ENCODE measurements around the gene OTP. TPM values are rescaled to one million over a fixed set of nuclear protein-coding genes. Genes with fewer than 3 reads are reported as not detected.

The OTP gene
- total and polyA plus RNA-seq, 10 of the 15 experiments (the other 5 are each of a cell fraction or from before 2014, with no cell fraction given), result 0.31 to 8.8 (median 2.4) TPM

DNA sequence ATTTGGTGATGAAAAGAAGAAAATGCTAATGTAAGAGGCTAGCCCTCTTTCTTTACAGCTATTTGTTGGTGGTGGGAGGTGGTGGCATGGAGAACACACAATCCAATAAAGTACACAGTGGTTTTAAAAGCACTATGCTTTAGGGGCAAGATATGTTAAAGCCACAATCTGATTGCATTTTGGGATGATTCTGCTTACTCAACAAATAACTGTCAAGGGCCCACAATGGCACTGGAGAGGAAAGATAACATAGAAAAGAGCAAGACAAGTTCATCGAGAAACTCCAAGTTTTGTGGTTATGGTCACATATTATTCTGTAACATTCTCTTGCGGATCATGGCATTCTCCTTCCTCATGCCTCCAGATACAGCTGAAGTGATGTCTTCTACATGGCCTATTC lies 38.8 kb downstream of the OTP start:
- ATAC-seq (no peak), DNase-seq (ENCODE audit: low read depth, low spot score) (no peak), FAIRE-seq (no peak)
- H3K36me3 ChIP-seq (ENCODE audit: control insufficient read depth in 2 of 2, insufficient read depth in 2 of 2, low read length in 1 of 2), result no peaks in the 10 kb centered on the region
- no peak overlapping the region for H3K4me2 ChIP-seq (ENCODE audit: control insufficient read depth, insufficient read depth)
- no peak overlapping the region for H3K9ac ChIP-seq (ENCODE audit: control insufficient read depth, insufficient read depth, low read length)
- ChIA-PET SMC1A (ENCODE audit: uncharacterized antibody, unreplicated experiment) (interaction anchor here (1.0 to 1.6 kb wide), 3 partner anchors 9 to 21 kb away, joined by 3 to 5 read pairs (median 4); no protein-coding TSS in a partner anchor), RAD21 (ENCODE audit: unreplicated experiment) (interaction anchor here (1.1 to 2.5 kb wide), 2 partner anchors 9 to 31 kb away, joined by 4 to 8 read pairs; no protein-coding TSS in a partner anchor), CTCF (interaction anchor here (1.3 kb wide), 1 partner anchor 10 kb away, joined by 4 read pairs; no protein-coding TSS in a partner anchor), POLR2A (interaction anchor here (0.6 to 1.5 kb wide), 2 partner anchors 33 to 343 kb away, joined by 3 to 4 read pairs; no protein-coding TSS in a partner anchor)
- no peaks in the 10 kb centered on the region; a peak in 1 of 4 replicates for H3K27me3 ChIP-seq (replicated peaks in 1 of 2; ENCODE audit: control insufficient read depth in 2 of 2, insufficient read depth in 2 of 2, low read length in 1 of 2)
- intact Hi-C loops (cut with micrococcal nuclease; ENCODE audit: unreplicated experiment) (no loop called here), in situ Hi-C loops (cut with MboI) (no loop called here)
- no peaks in the 10 kb centered on the region for H3K79me2 ChIP-seq (ENCODE audit: control insufficient read depth, insufficient read depth, low read length)
- no TSS peak for BruUV-seq (replicated peaks)
- no peaks in the 10 kb centered on the region for H3K4me1 ChIP-seq (ENCODE audit: control insufficient read depth, insufficient read depth, low read length)
- H4K20me1 ChIP-seq (ENCODE audit: control insufficient read depth, insufficient read depth), result no peaks in the 10 kb centered on the region
- no peak overlapping the region for H2AFZ ChIP-seq (ENCODE audit: control insufficient read depth, low read depth, low read length)
- 93% methylated on average over 2 of the region's 2 CpGs for WGBS (ENCODE audit: insufficient coverage, insufficient replicate concordance, low lambda C conversion rate, missing lambda C conversion rate)
- no peaks in the 10 kb centered on the region for H3K9me3 ChIP-seq (replicated peaks; ENCODE audit: control insufficient read depth, insufficient read depth, low read length)
- no peak overlapping the region for H3K27ac ChIP-seq (ENCODE audit: control insufficient read depth, insufficient read depth)
- no peak overlapping the region for H3K4me3 ChIP-seq
- no peak for TF ChIP-seq CHD1 (IDR thresholded peaks at IDR 0.05; ENCODE audit: low read depth, low read length)
- no peak for TF ChIP-seq PRDM15 (CRISPR knock-in tag; IDR thresholded peaks at IDR 0.05)
- TF ChIP-seq TAF1 (IDR thresholded peaks at IDR 0.05; ENCODE audit: borderline replicate concordance, low read depth, low read length), result no peak
- no peak for TF ChIP-seq KLF5 (IDR thresholded peaks at IDR 0.05; ENCODE audit: partially characterized antibody)
- no peak for TF ChIP-seq CBX3 (IDR thresholded peaks at IDR 0.05; ENCODE audit: borderline replicate concordance, low read depth)
- no peak for TF ChIP-seq ZNF24 (IDR thresholded peaks at IDR 0.05)
- TF ChIP-seq, protein P1, sequence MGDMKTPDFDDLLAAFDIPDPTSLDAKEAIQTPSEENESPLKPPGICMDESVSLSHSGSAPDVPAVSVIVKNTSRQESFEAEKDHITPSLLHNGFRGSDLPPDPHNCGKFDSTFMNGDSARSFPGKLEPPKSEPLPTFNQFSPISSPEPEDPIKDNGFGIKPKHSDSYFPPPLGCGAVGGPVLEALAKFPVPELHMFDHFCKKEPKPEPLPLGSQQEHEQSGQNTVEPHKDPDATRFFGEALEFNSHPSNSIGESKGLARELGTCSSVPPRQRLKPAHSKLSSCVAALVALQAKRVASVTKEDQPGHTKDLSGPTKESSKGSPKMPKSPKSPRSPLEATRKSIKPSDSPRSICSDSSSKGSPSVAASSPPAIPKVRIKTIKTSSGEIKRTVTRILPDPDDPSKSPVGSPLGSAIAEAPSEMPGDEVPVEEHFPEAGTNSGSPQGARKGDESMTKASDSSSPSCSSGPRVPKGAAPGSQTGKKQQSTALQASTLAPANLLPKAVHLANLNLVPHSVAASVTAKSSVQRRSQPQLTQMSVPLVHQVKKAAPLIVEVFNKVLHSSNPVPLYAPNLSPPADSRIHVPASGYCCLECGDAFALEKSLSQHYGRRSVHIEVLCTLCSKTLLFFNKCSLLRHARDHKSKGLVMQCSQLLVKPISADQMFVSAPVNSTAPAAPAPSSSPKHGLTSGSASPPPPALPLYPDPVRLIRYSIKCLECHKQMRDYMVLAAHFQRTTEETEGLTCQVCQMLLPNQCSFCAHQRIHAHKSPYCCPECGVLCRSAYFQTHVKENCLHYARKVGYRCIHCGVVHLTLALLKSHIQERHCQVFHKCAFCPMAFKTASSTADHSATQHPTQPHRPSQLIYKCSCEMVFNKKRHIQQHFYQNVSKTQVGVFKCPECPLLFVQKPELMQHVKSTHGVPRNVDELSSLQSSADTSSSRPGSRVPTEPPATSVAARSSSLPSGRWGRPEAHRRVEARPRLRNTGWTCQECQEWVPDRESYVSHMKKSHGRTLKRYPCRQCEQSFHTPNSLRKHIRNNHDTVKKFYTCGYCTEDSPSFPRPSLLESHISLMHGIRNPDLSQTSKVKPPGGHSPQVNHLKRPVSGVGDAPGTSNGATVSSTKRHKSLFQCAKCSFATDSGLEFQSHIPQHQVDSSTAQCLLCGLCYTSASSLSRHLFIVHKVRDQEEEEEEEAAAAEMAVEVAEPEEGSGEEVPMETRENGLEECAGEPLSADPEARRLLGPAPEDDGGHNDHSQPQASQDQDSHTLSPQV (IDR thresholded peaks at IDR 0.05), result no peak
- no peak for TF ChIP-seq ESRRA (IDR thresholded peaks at IDR 0.05; ENCODE audit: low read length)
- TF ChIP-seq, protein P2, sequence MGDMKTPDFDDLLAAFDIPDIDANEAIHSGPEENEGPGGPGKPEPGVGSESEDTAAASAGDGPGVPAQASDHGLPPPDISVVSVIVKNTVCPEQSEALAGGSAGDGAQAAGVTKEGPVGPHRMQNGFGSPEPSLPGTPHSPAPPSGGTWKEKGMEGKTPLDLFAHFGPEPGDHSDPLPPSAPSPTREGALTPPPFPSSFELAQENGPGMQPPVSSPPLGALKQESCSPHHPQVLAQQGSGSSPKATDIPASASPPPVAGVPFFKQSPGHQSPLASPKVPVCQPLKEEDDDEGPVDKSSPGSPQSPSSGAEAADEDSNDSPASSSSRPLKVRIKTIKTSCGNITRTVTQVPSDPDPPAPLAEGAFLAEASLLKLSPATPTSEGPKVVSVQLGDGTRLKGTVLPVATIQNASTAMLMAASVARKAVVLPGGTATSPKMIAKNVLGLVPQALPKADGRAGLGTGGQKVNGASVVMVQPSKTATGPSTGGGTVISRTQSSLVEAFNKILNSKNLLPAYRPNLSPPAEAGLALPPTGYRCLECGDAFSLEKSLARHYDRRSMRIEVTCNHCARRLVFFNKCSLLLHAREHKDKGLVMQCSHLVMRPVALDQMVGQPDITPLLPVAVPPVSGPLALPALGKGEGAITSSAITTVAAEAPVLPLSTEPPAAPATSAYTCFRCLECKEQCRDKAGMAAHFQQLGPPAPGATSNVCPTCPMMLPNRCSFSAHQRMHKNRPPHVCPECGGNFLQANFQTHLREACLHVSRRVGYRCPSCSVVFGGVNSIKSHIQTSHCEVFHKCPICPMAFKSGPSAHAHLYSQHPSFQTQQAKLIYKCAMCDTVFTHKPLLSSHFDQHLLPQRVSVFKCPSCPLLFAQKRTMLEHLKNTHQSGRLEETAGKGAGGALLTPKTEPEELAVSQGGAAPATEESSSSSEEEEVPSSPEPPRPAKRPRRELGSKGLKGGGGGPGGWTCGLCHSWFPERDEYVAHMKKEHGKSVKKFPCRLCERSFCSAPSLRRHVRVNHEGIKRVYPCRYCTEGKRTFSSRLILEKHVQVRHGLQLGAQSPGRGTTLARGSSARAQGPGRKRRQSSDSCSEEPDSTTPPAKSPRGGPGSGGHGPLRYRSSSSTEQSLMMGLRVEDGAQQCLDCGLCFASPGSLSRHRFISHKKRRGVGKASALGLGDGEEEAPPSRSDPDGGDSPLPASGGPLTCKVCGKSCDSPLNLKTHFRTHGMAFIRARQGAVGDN (IDR thresholded peaks at IDR 0.05), result no peak
- no peak for TF ChIP-seq POLR2AphosphoS5 (IDR thresholded peaks at IDR 0.05; ENCODE audit: low read length)
- TF ChIP-seq MYB (IDR thresholded peaks at IDR 0.05; ENCODE audit: borderline replicate concordance, low read depth, low read length), result no peak
- TF ChIP-seq CHD4 (IDR thresholded peaks at IDR 0.05), result no peak
- TF ChIP-seq MAX (IDR thresholded peaks at IDR 0.05; ENCODE audit: low read depth, low read length), result no peak
